Measurements from ENCODE around the gene CFAP58. TPM values are rescaled to one million over a fixed set of nuclear protein-coding genes. Genes with fewer than 3 reads are reported as not detected.

Gene CFAP58
- total and polyA plus RNA-seq, 5 donors from 2014 or later: 0.51 TPM; not detected in 4

DNA sequence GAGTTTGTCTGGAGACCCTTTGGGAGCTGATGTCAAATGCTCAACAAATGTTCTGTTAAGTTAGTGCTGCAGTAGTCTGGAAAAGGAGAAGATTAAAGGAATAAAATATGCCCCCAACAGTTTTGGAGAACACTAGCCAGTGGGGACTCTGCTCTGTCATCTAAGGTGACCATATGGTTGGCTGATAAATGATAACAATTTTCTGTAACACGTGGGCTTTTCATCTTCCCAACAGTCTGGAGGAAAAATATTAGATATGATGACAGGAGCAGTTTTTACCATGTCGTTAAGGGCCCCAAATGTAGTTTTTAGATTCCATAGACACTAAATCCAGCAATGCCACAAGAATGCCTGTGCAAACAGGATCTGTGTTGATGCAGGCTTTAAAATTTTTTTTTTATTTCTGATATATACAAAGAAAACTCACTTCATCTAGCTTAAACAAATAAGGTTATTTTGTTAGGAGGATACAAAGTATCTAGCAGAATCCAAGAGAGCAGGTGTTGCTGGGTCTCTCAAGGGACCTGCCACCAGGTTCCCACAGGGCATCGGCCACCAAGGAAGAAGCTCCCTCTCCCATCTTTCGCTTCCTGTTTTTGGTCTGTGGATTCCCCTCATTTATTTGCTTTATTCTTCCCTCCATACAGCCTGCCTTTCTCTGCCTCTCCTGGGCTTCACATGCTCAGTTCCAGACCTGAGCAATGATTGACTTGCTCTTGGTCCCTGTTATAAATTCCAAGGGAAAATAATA lies 6.2 kb upstream of the CFAP58 start:
- Histone ChIP-seq H3K4me3 (ENCODE audit: low read depth, low read length) (no peak overlapping the region), H3K27ac (ENCODE audit: insufficient read depth, low read length, poor library complexity, severe bottlenecking) (no peak overlapping the region), H3K4me1 (ENCODE audit: control insufficient read depth, insufficient read depth, low read length, poor library complexity, severe bottlenecking) (peaks cover 5% of the 10 kb centered on the region)

DNA sequence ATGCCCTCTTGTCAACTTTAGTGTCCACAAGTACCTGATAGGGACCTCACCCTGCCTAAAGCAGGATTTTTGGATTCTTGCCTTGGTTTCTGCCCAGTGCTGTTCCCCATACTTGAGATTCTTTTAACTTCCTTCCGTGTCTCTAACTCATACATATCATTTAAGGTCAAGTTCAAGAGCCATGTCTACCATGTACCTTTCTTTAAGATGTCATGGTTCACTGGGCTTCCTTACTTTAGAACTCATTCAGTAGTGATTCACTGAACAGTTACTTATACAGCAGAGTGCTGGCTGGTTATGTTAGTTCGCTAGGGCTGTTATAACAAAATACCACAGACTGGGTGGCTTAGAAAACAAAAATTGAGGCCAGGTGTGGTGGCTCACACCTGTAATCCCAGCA lies 5.0 kb upstream of the CFAP58 start:
- Histone ChIP-seq H3K27ac (ENCODE audit: insufficient read depth, low read length, poor library complexity, severe bottlenecking) (no peak overlapping the region), H3K9me3 (ENCODE audit: control insufficient read depth in 2 of 2, low read length in 2 of 2) (no peaks in the 10 kb centered on the region), H3K4me3 (ENCODE audit: low read depth, low read length) (no peak overlapping the region), H3K4me1 (ENCODE audit: control insufficient read depth, insufficient read depth, low read length, poor library complexity, severe bottlenecking) (peaks cover 11% of the 10 kb centered on the region), H3K36me3 (ENCODE audit: control insufficient read depth, insufficient read depth, low read length) (no peaks in the 10 kb centered on the region), H3K27me3 (ENCODE audit: control insufficient read depth, insufficient read depth, low read length) (no peaks in the 10 kb centered on the region)
- Mint-ChIP-seq H3K27ac (no peak overlapping the region), H3K4me1 (peaks cover 8 to 27% (median 19%) of the 10 kb centered on the region in 4 donors), H3K36me3 (no peaks in the 10 kb centered on the region), H3K9me3 (peaks cover 0 to 9% (median 0%) of the 10 kb centered on the region in 7 donors), H3K4me3 (no peak overlapping the region), H3K27me3 (peaks cover 4% of the 10 kb centered on the region)
- ATAC-seq (ENCODE audit: low read depth in 2 of 2) (no peak), DNase-seq (no peak)

More for the DNA sequence above, 6.2 kb upstream of the CFAP58 start:
- Histone ChIP-seq H3K9me3 (ENCODE audit: control insufficient read depth in 2 of 2, low read length in 2 of 2) (no peaks in the 10 kb centered on the region), H3K36me3 (ENCODE audit: control insufficient read depth, insufficient read depth, low read length) (no peaks in the 10 kb centered on the region), H3K27me3 (ENCODE audit: control insufficient read depth, insufficient read depth, low read length) (no peaks in the 10 kb centered on the region)
- H3K27ac Mint-ChIP-seq: peak overlapping the region in 2 of 3 donors; percentile 55 to 66
- peaks cover 0 to 9% (median 0%) of the 10 kb centered on the region in 7 donors for H3K9me3 Mint-ChIP-seq
- no peak for ATAC-seq (ENCODE audit: low read depth in 2 of 2)
- peaks cover 8 to 22% (median 17%) of the 10 kb centered on the region in 4 donors for H3K4me1 Mint-ChIP-seq
- no peak overlapping the region for H3K4me3 Mint-ChIP-seq
- no peak for DNase-seq
- H3K36me3 Mint-ChIP-seq: no peaks in the 10 kb centered on the region
- H3K27me3 Mint-ChIP-seq: peaks cover 2% of the 10 kb centered on the region

DNA sequence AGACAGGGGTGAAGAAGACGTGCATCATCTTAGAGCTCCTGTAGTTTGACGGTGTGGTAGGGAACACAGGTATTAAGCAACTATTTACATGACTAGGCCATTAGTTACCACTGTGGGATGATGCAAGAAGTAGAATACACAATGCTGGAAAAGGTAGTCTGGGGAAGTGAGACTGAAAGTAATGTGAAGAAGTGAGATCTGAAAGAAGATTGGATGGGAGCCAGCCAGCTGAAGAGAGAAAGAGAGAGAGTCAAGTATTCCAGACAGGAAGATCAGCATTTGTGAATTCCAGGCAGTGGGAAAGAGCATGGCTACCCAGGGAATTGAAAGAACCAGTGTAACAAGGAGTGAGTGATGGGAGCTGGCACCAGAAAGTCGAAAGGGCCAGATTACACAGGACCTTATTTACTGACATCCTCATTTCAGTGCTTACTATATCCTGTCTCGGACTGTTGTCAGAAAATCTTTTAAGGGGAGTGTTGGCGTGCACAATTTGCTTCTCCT lies 4.0 kb upstream of the CFAP58 start:
- peaks cover 8 to 27% (median 19%) of the 10 kb centered on the region in 4 donors for H3K4me1 Mint-ChIP-seq
- no peaks in the 10 kb centered on the region for H3K27me3 ChIP-seq (ENCODE audit: control insufficient read depth, insufficient read depth, low read length)
- no peaks in the 10 kb centered on the region for H3K9me3 ChIP-seq (ENCODE audit: control insufficient read depth in 2 of 2, low read length in 2 of 2)
- peaks cover 4% of the 10 kb centered on the region for H3K27me3 Mint-ChIP-seq
- no peak overlapping the region for H3K27ac ChIP-seq (ENCODE audit: insufficient read depth, low read length, poor library complexity, severe bottlenecking)
- peak overlapping the region; percentile 37 for H3K4me3 ChIP-seq (ENCODE audit: low read depth, low read length)
- no peak overlapping the region for H3K4me3 Mint-ChIP-seq
- peaks cover 0 to 9% (median 0%) of the 10 kb centered on the region in 7 donors for H3K9me3 Mint-ChIP-seq
- ATAC-seq (ENCODE audit: low read depth in 2 of 2) (no peak), DNase-seq (no peak)
- H3K36me3 ChIP-seq (ENCODE audit: control insufficient read depth, insufficient read depth, low read length): no peaks in the 10 kb centered on the region
- H3K4me1 ChIP-seq (ENCODE audit: control insufficient read depth, insufficient read depth, low read length, poor library complexity, severe bottlenecking): peaks cover 18% of the 10 kb centered on the region
- no peaks in the 10 kb centered on the region for H3K36me3 Mint-ChIP-seq
- H3K27ac Mint-ChIP-seq: no peak overlapping the region

DNA sequence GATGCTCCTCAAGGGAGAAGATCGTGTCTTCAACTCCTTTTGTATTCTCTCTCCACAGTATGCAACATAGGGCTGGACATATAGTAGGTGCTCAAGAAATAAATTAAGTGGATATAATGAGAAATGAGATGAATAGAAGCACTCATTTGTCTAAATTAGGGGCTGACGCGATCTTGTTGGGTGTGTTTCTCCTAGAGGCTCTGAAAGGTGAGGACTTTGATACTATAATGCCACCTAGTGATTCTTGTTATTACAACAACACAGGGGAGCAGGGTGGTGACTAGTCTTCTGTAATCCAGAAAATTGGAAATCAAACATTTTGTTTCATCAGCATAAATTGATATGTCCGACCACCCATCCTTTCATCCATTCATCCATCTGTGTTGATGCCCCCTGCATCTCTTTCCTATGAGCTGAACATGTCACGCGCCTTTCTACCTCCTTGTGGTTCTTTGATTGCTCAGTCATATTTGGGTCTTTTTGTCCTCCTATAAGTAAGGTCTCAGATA lies 3.5 kb upstream of the CFAP58 start:
- Mint-ChIP-seq H3K27ac (no peak overlapping the region), H3K4me3 (no peak overlapping the region), H3K27me3 (peaks cover 4% of the 10 kb centered on the region), H3K36me3 (no peaks in the 10 kb centered on the region), H3K9me3 (peaks cover 0 to 8% (median 0%) of the 10 kb centered on the region in 7 donors), H3K4me1 (peaks cover 8 to 27% (median 19%) of the 10 kb centered on the region in 4 donors)
- no peak overlapping the region for H3K27ac ChIP-seq (ENCODE audit: insufficient read depth, low read length, poor library complexity, severe bottlenecking)
- DNase-seq: peak in 2 of 3 donors; percentile 76 to 79
- ATAC-seq (ENCODE audit: low read depth in 2 of 2): peak; percentile 63 to 70
- no peaks in the 10 kb centered on the region for H3K9me3 ChIP-seq (ENCODE audit: control insufficient read depth in 2 of 2, low read length in 2 of 2)
- no peaks in the 10 kb centered on the region for H3K36me3 ChIP-seq (ENCODE audit: control insufficient read depth, insufficient read depth, low read length)
- peaks cover 2% of the 10 kb centered on the region for H3K27me3 ChIP-seq (ENCODE audit: control insufficient read depth, insufficient read depth, low read length)
- peak overlapping the region; percentile 37 for H3K4me3 ChIP-seq (ENCODE audit: low read depth, low read length)
- H3K4me1 ChIP-seq (ENCODE audit: control insufficient read depth, insufficient read depth, low read length, poor library complexity, severe bottlenecking): peaks cover 18% of the 10 kb centered on the region

DNA sequence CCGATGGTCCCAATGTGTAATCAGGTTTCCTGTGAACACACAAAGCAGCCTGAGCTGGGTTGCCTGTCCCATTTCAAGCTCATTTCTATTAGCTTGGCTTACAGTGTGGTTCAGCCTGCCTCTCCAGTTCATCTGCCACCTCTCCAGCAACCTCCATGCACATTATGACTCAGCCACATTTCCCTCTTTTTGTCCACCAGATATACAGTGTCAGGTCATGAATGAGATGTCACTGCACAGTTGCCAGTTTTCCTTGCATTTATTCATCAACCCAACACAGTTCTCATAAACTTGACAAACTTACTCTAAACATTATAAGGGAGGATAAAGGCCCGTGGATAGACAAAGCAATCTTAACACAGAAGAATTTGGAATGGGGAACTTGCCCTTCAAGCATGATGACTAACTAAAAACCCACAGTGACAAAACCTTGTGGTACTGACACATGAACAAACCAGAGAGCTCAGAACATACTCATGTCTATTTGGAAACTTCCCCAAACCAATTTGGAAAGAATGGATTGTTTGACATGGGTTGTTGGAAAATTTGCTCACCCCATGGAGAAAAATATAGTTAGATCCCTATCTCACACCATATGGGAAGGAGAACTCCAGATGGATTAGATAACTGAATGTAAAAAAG lies 2.5 kb upstream of the CFAP58 start:
- Mint-ChIP-seq H3K27ac (peak overlapping the region in 1 of 3 donors; percentile 11), H3K9me3 (peaks cover 0 to 1% (median 0%) of the 10 kb centered on the region in 7 donors), H3K36me3 (no peaks in the 10 kb centered on the region), H3K4me3 (no peak overlapping the region), H3K4me1 (peaks cover 2 to 22% (median 10%) of the 10 kb centered on the region in 4 donors), H3K27me3 (peaks cover 4% of the 10 kb centered on the region)
- Histone ChIP-seq H3K4me3 (ENCODE audit: low read depth, low read length) (no peak overlapping the region), H3K36me3 (ENCODE audit: control insufficient read depth, insufficient read depth, low read length) (no peaks in the 10 kb centered on the region), H3K27ac (ENCODE audit: insufficient read depth, low read length, poor library complexity, severe bottlenecking) (no peak overlapping the region), H3K9me3 (ENCODE audit: control insufficient read depth in 2 of 2, low read length in 2 of 2) (no peaks in the 10 kb centered on the region), H3K4me1 (ENCODE audit: control insufficient read depth, insufficient read depth, low read length, poor library complexity, severe bottlenecking) (peaks cover 15% of the 10 kb centered on the region), H3K27me3 (ENCODE audit: control insufficient read depth, insufficient read depth, low read length) (peaks cover 2% of the 10 kb centered on the region)
- DNase-seq: no peak
- ATAC-seq (ENCODE audit: low read depth in 2 of 2): no peak

DNA sequence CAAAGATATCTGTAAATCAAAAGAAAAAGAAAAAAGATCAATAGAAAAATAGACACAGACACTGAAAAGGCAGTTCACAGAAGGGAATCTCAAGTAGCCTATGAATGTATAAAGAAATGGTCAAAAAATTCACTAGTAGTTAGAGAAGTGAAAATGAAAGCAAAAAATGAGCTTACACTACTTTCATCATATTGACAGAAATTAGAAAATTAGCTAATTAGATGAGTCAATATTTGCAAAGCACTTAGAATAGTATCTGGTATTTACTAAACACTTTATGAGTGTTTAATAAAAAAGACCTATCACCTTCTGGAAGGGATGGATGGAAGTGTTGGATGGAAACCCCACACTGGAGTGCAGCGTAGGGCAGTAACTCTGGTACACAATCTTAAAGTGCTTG lies 1.7 kb upstream of the CFAP58 start:
- Histone ChIP-seq H3K27me3 (ENCODE audit: control insufficient read depth, insufficient read depth, low read length) (peaks cover 5% of the 10 kb centered on the region), H3K9me3 (ENCODE audit: control insufficient read depth in 2 of 2, low read length in 2 of 2) (no peaks in the 10 kb centered on the region), H3K4me1 (ENCODE audit: control insufficient read depth, insufficient read depth, low read length, poor library complexity, severe bottlenecking) (peaks cover 14% of the 10 kb centered on the region), H3K27ac (ENCODE audit: insufficient read depth, low read length, poor library complexity, severe bottlenecking) (no peak overlapping the region), H3K36me3 (ENCODE audit: control insufficient read depth, insufficient read depth, low read length) (no peaks in the 10 kb centered on the region), H3K4me3 (ENCODE audit: low read depth, low read length) (peak overlapping the region; percentile 54)
- H3K36me3 Mint-ChIP-seq: no peaks in the 10 kb centered on the region
- H3K27ac Mint-ChIP-seq: peak overlapping the region in 1 of 3 donors; percentile 72
- H3K27me3 Mint-ChIP-seq: peaks cover 4% of the 10 kb centered on the region
- peak overlapping the region in 2 of 4 donors; percentile 1 to 49 for H3K4me3 Mint-ChIP-seq
- DNase-seq: peak in 1 of 3 donors; percentile 39
- ATAC-seq (ENCODE audit: low read depth in 2 of 2): no peak
- peaks cover 0 to 1% (median 0%) of the 10 kb centered on the region in 7 donors for H3K9me3 Mint-ChIP-seq
- H3K4me1 Mint-ChIP-seq: peaks cover 0 to 21% (median 9%) of the 10 kb centered on the region in 4 donors

DNA sequence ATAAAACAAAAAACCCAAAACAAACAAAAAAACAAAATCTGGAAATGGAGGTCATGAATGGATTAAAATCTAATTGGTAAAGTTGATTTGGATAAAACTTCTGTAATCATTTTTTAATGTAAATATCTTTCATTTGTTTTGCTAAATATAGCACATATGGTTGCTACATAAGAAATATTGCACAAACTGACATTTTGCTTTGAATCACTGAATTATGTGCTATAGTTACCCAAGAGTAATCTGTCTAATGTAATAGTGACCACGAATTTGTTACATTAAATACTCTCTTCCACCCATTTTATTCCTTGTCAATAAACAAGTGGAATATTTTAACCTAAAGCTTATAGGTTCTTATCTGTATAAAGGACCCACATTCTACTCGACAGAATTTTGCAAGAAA lies 6.2 kb downstream of the CFAP58 start:
- peaks cover 20% of the 10 kb centered on the region for H3K27me3 ChIP-seq (ENCODE audit: control insufficient read depth, insufficient read depth, low read length)
- no peaks in the 10 kb centered on the region for H3K9me3 ChIP-seq (ENCODE audit: control insufficient read depth in 2 of 2, low read length in 2 of 2)
- peaks cover 13% of the 10 kb centered on the region for H3K27me3 Mint-ChIP-seq
- H3K27ac ChIP-seq (ENCODE audit: insufficient read depth, low read length, poor library complexity, severe bottlenecking): no peak overlapping the region
- no peak overlapping the region for H3K4me3 Mint-ChIP-seq
- DNase-seq (no peak), ATAC-seq (ENCODE audit: low read depth in 2 of 2) (no peak)
- H3K4me1 Mint-ChIP-seq: no peaks in the 10 kb centered on the region
- no peaks in the 10 kb centered on the region for H3K36me3 Mint-ChIP-seq
- peaks cover 0 to 2% (median 0%) of the 10 kb centered on the region in 7 donors for H3K9me3 Mint-ChIP-seq
- H3K4me1 ChIP-seq (ENCODE audit: control insufficient read depth, insufficient read depth, low read length, poor library complexity, severe bottlenecking): no peaks in the 10 kb centered on the region
- no peaks in the 10 kb centered on the region for H3K36me3 ChIP-seq (ENCODE audit: control insufficient read depth, insufficient read depth, low read length)
- no peak overlapping the region for H3K27ac Mint-ChIP-seq
- H3K4me3 ChIP-seq (ENCODE audit: low read depth, low read length): no peak overlapping the region

All from CD4-positive, CD25-positive, alpha-beta regulatory T cell (primary cell).